Measurements from ENCODE around the gene CAMTA1. TPM values are rescaled to one million over a fixed set of nuclear protein-coding genes. Genes with fewer than 3 reads are reported as not detected.

The CAMTA1 gene
- total RNA-seq, 1 donor from 2014 or later: 77.6 TPM

GRCh38 chr1:7719468-7720094, 934.3 kb downstream of the CAMTA1 start:
- FAIRE-seq (no peak), DNase-seq (ENCODE audit: low read depth) (no peak)
- Histone ChIP-seq H4K20me1 (ENCODE audit: insufficient read depth, low read length) (no peaks in the 10 kb centered on the region), H3K4me1 (ENCODE audit: insufficient read depth, low read length) (no peaks in the 10 kb centered on the region), H3K79me2 (ENCODE audit: insufficient read depth, low read length) (no peaks in the 10 kb centered on the region), H3K36me3 (ENCODE audit: insufficient read depth, low read length) (no peaks in the 10 kb centered on the region), H2AFZ (ENCODE audit: low read depth, low read length) (no peak overlapping the region), H3K9me3 (ENCODE audit: insufficient read depth, low read depth, low read length) (no peaks in the 10 kb centered on the region), H3K4me3 (ENCODE audit: insufficient read depth, low read depth, low read length) (no peak overlapping the region), H3K4me2 (ENCODE audit: low read length) (no peak overlapping the region), H3K27ac (ENCODE audit: low read depth, low read length) (no peak overlapping the region), H3K9ac (ENCODE audit: low read length) (no peak overlapping the region), H3K27me3 (ENCODE audit: insufficient read depth, low read length) (peaks cover 3% of the 10 kb centered on the region)
- no peaks in the 10 kb centered on the region for H3K36me3 Mint-ChIP-seq (ENCODE audit: low read depth, unreplicated experiment)
- H3K9me3 Mint-ChIP-seq (ENCODE audit: unreplicated experiment): no peaks in the 10 kb centered on the region
- H3K27ac Mint-ChIP-seq (ENCODE audit: unreplicated experiment): no peak overlapping the region
- no peaks in the 10 kb centered on the region for H3K4me1 Mint-ChIP-seq (ENCODE audit: low read depth, unreplicated experiment)
- no peak overlapping the region for H3K4me3 Mint-ChIP-seq (ENCODE audit: unreplicated experiment)
- no peak for TF ChIP-seq CTCF (IDR thresholded peaks at IDR 0.05; ENCODE audit: insufficient read depth, low read depth, low read length)
- TF ChIP-seq EZH2 (IDR thresholded peaks at IDR 0.05; ENCODE audit: insufficient read depth, low read length): no peak
- no peaks in the 10 kb centered on the region for H3K27me3 Mint-ChIP-seq (ENCODE audit: low read depth, unreplicated experiment)

- TF ChIP-seq EZH2 (IDR thresholded peaks at IDR 0.05; ENCODE audit: insufficient read depth, low read length) (no peak), CTCF (IDR thresholded peaks at IDR 0.05; ENCODE audit: insufficient read depth, low read depth, low read length) (no peak)
- no peak overlapping the region for H3K9ac ChIP-seq (ENCODE audit: low read length)
- H3K4me2 ChIP-seq (ENCODE audit: low read length): no peak overlapping the region
- Mint-ChIP-seq H3K4me1 (ENCODE audit: low read depth, unreplicated experiment) (no peaks in the 10 kb centered on the region), H3K9me3 (ENCODE audit: unreplicated experiment) (no peaks in the 10 kb centered on the region), H3K4me3 (ENCODE audit: unreplicated experiment) (no peak overlapping the region), H3K27me3 (ENCODE audit: low read depth, unreplicated experiment) (no peaks in the 10 kb centered on the region), H3K27ac (ENCODE audit: unreplicated experiment) (no peak overlapping the region), H3K36me3 (ENCODE audit: low read depth, unreplicated experiment) (no peaks in the 10 kb centered on the region)
- H3K27me3 ChIP-seq (ENCODE audit: insufficient read depth, low read length): peaks cover 3% of the 10 kb centered on the region
- no peaks in the 10 kb centered on the region for H4K20me1 ChIP-seq (ENCODE audit: insufficient read depth, low read length)
- FAIRE-seq: no peak
- H3K9me3 ChIP-seq (ENCODE audit: insufficient read depth, low read depth, low read length): no peaks in the 10 kb centered on the region
- no peak overlapping the region for H3K27ac ChIP-seq (ENCODE audit: low read depth, low read length)
- no peaks in the 10 kb centered on the region for H3K79me2 ChIP-seq (ENCODE audit: insufficient read depth, low read length)
- no peaks in the 10 kb centered on the region for H3K4me1 ChIP-seq (ENCODE audit: insufficient read depth, low read length)
- no peaks in the 10 kb centered on the region for H3K36me3 ChIP-seq (ENCODE audit: insufficient read depth, low read length)
- DNase-seq (ENCODE audit: low read depth): no peak
- H3K4me3 ChIP-seq (ENCODE audit: insufficient read depth, low read depth, low read length): no peak overlapping the region
- H2AFZ ChIP-seq (ENCODE audit: low read depth, low read length): no peak overlapping the region
Observed at GRCh38 chr1:7721940-7722669, 936.9 kb downstream of the CAMTA1 start.

- Histone ChIP-seq H3K4me1 (ENCODE audit: insufficient read depth, low read length) (no peaks in the 10 kb centered on the region), H3K27ac (ENCODE audit: low read depth, low read length) (no peak overlapping the region), H3K4me2 (ENCODE audit: low read length) (no peak overlapping the region), H4K20me1 (ENCODE audit: insufficient read depth, low read length) (no peaks in the 10 kb centered on the region), H3K9me3 (ENCODE audit: insufficient read depth, low read depth, low read length) (no peaks in the 10 kb centered on the region), H3K79me2 (ENCODE audit: insufficient read depth, low read length) (no peaks in the 10 kb centered on the region), H3K9ac (ENCODE audit: low read length) (no peak overlapping the region), H3K36me3 (ENCODE audit: insufficient read depth, low read length) (no peaks in the 10 kb centered on the region), H3K27me3 (ENCODE audit: insufficient read depth, low read length) (peaks cover 3% of the 10 kb centered on the region), H3K4me3 (ENCODE audit: insufficient read depth, low read depth, low read length) (no peak overlapping the region), H2AFZ (ENCODE audit: low read depth, low read length) (no peak overlapping the region)
- Mint-ChIP-seq H3K4me1 (ENCODE audit: low read depth, unreplicated experiment) (no peaks in the 10 kb centered on the region), H3K27me3 (ENCODE audit: low read depth, unreplicated experiment) (no peaks in the 10 kb centered on the region), H3K9me3 (ENCODE audit: unreplicated experiment) (no peaks in the 10 kb centered on the region), H3K4me3 (ENCODE audit: unreplicated experiment) (no peak overlapping the region), H3K36me3 (ENCODE audit: low read depth, unreplicated experiment) (no peaks in the 10 kb centered on the region), H3K27ac (ENCODE audit: unreplicated experiment) (no peak overlapping the region)
- DNase-seq (ENCODE audit: low read depth) (no peak), FAIRE-seq (no peak)
- TF ChIP-seq EZH2 (IDR thresholded peaks at IDR 0.05; ENCODE audit: insufficient read depth, low read length) (no peak), CTCF (IDR thresholded peaks at IDR 0.05; ENCODE audit: insufficient read depth, low read depth, low read length) (no peak)
Observed at GRCh38 chr1:7722670-7723012, 937.4 kb downstream of the CAMTA1 start.

Data from astrocyte (in vitro differentiated cells and primary cell).